Smooth muscle cell (in vitro differentiated cells): ENCODE results near the gene GRIK4. TPM values are rescaled to one million over a fixed set of nuclear protein-coding genes. Genes with fewer than 3 reads are reported as not detected.

Experiments used
- DNase-seq: peaks from one replicate; lab custom pipeline; 2025; ENCODE audit not compliant: unreplicated experiment; lab: John Stamatoyannopoulos, UW
- H2AFZ ChIP-seq: fragments of 200-600 bp; sonication (generic); 2 replicates; pipeline ENCODE4 v1.6.0; 2016; ENCODE audit warnings: antibody characterized with exemption, low read depth, mild to moderate bottlenecking
- H3F3A ChIP-seq: fragments of 200-600 bp; sonication (generic); 2 replicates; pipeline ENCODE4 v1.6.0; 2017; ENCODE audit warnings: antibody characterized with exemption, low read depth
- H3K27ac ChIP-seq: fragments of 200-600 bp; sonication (generic); 2 replicates; pipeline ENCODE4 v1.5.1; 2016; ENCODE audit warnings: low read depth, mild to moderate bottlenecking
- H3K27me3 ChIP-seq: fragments of 200-600 bp; sonication (generic); 2 replicates; pipeline ENCODE4 v1.6.1; 2016; ENCODE audit warnings: low read depth, mild to moderate bottlenecking
- H3K36me3 ChIP-seq: fragments of 200-600 bp; sonication (generic); 2 replicates; pipeline ENCODE4 v1.5.1; 2016; ENCODE audit warnings: low read depth
- H3K4me1 ChIP-seq: fragments of 200-600 bp; sonication (generic); 2 replicates; pipeline ENCODE4 v1.5.1; 2016; ENCODE audit warnings: low read depth
- H3K4me2 ChIP-seq: fragments of 200-600 bp; sonication (generic); 2 replicates; pipeline ENCODE4 v1.6.0; 2016; ENCODE audit warnings: mild to moderate bottlenecking
- H3K4me3 ChIP-seq: fragments of 200-600 bp; sonication (generic); 2 replicates; pipeline ENCODE4 v1.5.1; 2016; ENCODE audit warnings: mild to moderate bottlenecking
- H3K79me2 ChIP-seq: fragments of 200-600 bp; sonication (generic); 2 replicates; pipeline ENCODE4 v1.6.0; 2016; ENCODE audit warnings: low read depth, mild to moderate bottlenecking
- H3K9ac ChIP-seq: fragments of 200-600 bp; sonication (generic); 2 replicates; pipeline ENCODE4 v1.6.0; 2016; ENCODE audit warnings: low read depth
- H3K9me3 ChIP-seq: fragments of 200-600 bp; sonication (generic); replicated peaks from 2 replicates; pipeline ENCODE4 v1.5.1; 2016; ENCODE audit warnings: low read depth
- H4K20me1 ChIP-seq: fragments of 200-600 bp; sonication (generic); 2 replicates; pipeline ENCODE4 v1.6.0; 2016; ENCODE audit warnings: low read depth
- CTCF ChIP-seq: fragments of 200-600 bp; sonication (generic); IDR thresholded peaks from 2 replicates; pipeline ENCODE4 v1.5.1; 2017; ENCODE audit warnings: borderline replicate concordance, mild to moderate bottlenecking, antibody characterized with exemption; ENCODE audit not compliant: insufficient read depth, poor library complexity, severe bottlenecking
- WGBS: methylation state at CpG from one replicate; pipeline ENCODE4 v1.1.7; 2016; ENCODE audit warnings: low lambda C conversion rate; 5-methylcytosine and 5-hydroxymethylcytosine counted together
- polyA plus RNA-seq: library from polyadenylated mRNA; unstranded; fragments of >200 nt; fragmentation: Nextera tagmentation; extraction: Ambion mirVana; gene quantifications from 2 replicates; pipeline ENCODE4 v1.2.1, GENCODE V29; 2016
- total RNA-seq: library from RNA; depleted of rRNA; stranded (reverse); fragments of >200 nt; gene quantifications from 2 replicates; pipeline ENCODE4 v1.2.3, GENCODE V29; 2014

Gene GRIK4
- total and polyA plus RNA-seq, 2 experiments from 2014 or later, result not detected

GRCh38 chr11:120492486-120492885 is 19.1 kb upstream of the GRIK4 start:
- H3K36me3 ChIP-seq, result no peaks in the 10 kb centered on the region
- no peak for TF ChIP-seq CTCF
- H3K79me2 ChIP-seq, result no peaks in the 10 kb centered on the region
- no peaks in the 10 kb centered on the region for H3F3A ChIP-seq
- H3K27ac ChIP-seq, result no peak overlapping the region
- H3K9ac ChIP-seq, result no peak overlapping the region
- H3K4me2 ChIP-seq, result no peak overlapping the region
- 66% methylated on average over 3 of the region's 3 CpGs for WGBS
- DNase-seq, result no peak
- no peak overlapping the region for H3K4me3 ChIP-seq
- H4K20me1 ChIP-seq, result no peaks in the 10 kb centered on the region
- no peak overlapping the region for H2AFZ ChIP-seq
- no peaks in the 10 kb centered on the region for H3K27me3 ChIP-seq
- H3K9me3 ChIP-seq, result no peaks in the 10 kb centered on the region
- H3K4me1 ChIP-seq, result no peaks in the 10 kb centered on the region

- Histone ChIP-seq H4K20me1 (no peaks in the 10 kb centered on the region), H3K4me2 (no peak overlapping the region), H3K9me3 (no peaks in the 10 kb centered on the region), H2AFZ (no peak overlapping the region), H3K27ac (no peak overlapping the region), H3K27me3 (no peaks in the 10 kb centered on the region), H3K4me1 (no peaks in the 10 kb centered on the region), H3K79me2 (no peaks in the 10 kb centered on the region), H3K36me3 (no peaks in the 10 kb centered on the region), H3K4me3 (no peak overlapping the region), H3K9ac (no peak overlapping the region), H3F3A (no peaks in the 10 kb centered on the region)
- DNase-seq, result no peak
- WGBS, result 73% methylated on average over 2 of the region's 2 CpGs
- TF ChIP-seq CTCF, result no peak
Observed at GRCh38 chr11:120494595-120494994, 17.0 kb upstream of the GRIK4 start.

- H3K36me3 ChIP-seq, result no peaks in the 10 kb centered on the region
- no peak overlapping the region for H3K4me3 ChIP-seq
- no peak for TF ChIP-seq CTCF
- H3K9ac ChIP-seq, result no peak overlapping the region
- DNase-seq, result no peak
- H3K4me1 ChIP-seq, result no peaks in the 10 kb centered on the region
- no peaks in the 10 kb centered on the region for H3K79me2 ChIP-seq
- H3K27me3 ChIP-seq, result peaks cover 3% of the 10 kb centered on the region
- no peak overlapping the region for H3K27ac ChIP-seq
- H3F3A ChIP-seq, result no peaks in the 10 kb centered on the region
- no peaks in the 10 kb centered on the region for H3K9me3 ChIP-seq
- no peak overlapping the region for H3K4me2 ChIP-seq
- 93% methylated on average over 8 of the region's 8 CpGs for WGBS
- no peak overlapping the region for H2AFZ ChIP-seq
- no peaks in the 10 kb centered on the region for H4K20me1 ChIP-seq
Observed at GRCh38 chr11:120499088-120499487, 12.5 kb upstream of the GRIK4 start.

- 90% methylated on average over 5 of the region's 5 CpGs for WGBS
Observed at GRCh38 chr11:120499859-120500258, 11.7 kb upstream of the GRIK4 start.

More at GRCh38 chr11:120499859-120500258, 11.7 kb upstream of the GRIK4 start:
- H3K4me2 ChIP-seq, result no peak overlapping the region
- no peaks in the 10 kb centered on the region for H3K9me3 ChIP-seq
- H4K20me1 ChIP-seq, result no peaks in the 10 kb centered on the region
- H3K4me1 ChIP-seq, result no peaks in the 10 kb centered on the region
- H3K27me3 ChIP-seq, result peaks cover 10% of the 10 kb centered on the region
- no peak overlapping the region for H3K4me3 ChIP-seq
- TF ChIP-seq CTCF, result no peak
- no peak overlapping the region for H2AFZ ChIP-seq
- H3K27ac ChIP-seq, result no peak overlapping the region
- no peaks in the 10 kb centered on the region for H3F3A ChIP-seq
- DNase-seq, result no peak
- H3K79me2 ChIP-seq, result no peaks in the 10 kb centered on the region
- no peak overlapping the region for H3K9ac ChIP-seq
- H3K36me3 ChIP-seq, result no peaks in the 10 kb centered on the region
